GM21526 (cell line): ENCODE data around the gene EVL.
"Not testable (repeated sequence)": the region's sequence is repeated elsewhere in the genome, so short reads cannot be mapped to it uniquely, and the experiment has no call there.

ENCODE experiments used
- ATAC-seq: cut with Tn5 transposase; IDR thresholded peaks from one replicate; pipeline ENCODE4 v1.9.1; 2021; ENCODE audit warnings: moderate library complexity; ENCODE audit not compliant: unreplicated experiment, low FRiP score

EVL gene

GRCh38 chr14:100065111-100065871, at the start of gene EVL:
EVL (plus strand) TSS chr14:100065422; CDS start chr14:100065501, 79 bp downstream.
- peak; percentile 44 for ATAC-seq

GRCh38 chr14:100017553-100017952, 47.7 kb upstream of the EVL start:
- ATAC-seq = no peak

GRCh38 chr14:100018054-100018453, 47.2 kb upstream of the EVL start:
- ATAC-seq = no peak

GRCh38 chr14:100018482-100018881, 46.7 kb upstream of the EVL start:
- ATAC-seq = no peak

GRCh38 chr14:100019156-100019744, 46.0 kb upstream of the EVL start:
- ATAC-seq = no peak

GRCh38 chr14:100020629-100021028, 44.6 kb upstream of the EVL start:
- no peak for ATAC-seq

GRCh38 chr14:100022772-100023451, 42.3 kb upstream of the EVL start:
- no peak for ATAC-seq

- no peak for ATAC-seq
These were observed 40.1 kb upstream of the EVL start for GRCh38 chr14:100025111-100025510.

- no peak for ATAC-seq
These were observed 37.3 kb upstream of the EVL start for GRCh38 chr14:100027771-100028490.

- ATAC-seq = no peak
These were observed 36.1 kb upstream of the EVL start for GRCh38 chr14:100028990-100029677.

- ATAC-seq = not testable (repeated sequence)
These were observed 35.2 kb upstream of the EVL start for GRCh38 chr14:100030006-100030405.

- no peak for ATAC-seq
These were observed 34.6 kb upstream of the EVL start for GRCh38 chr14:100030452-100031153.

- ATAC-seq = no peak
These were observed 33.5 kb upstream of the EVL start for GRCh38 chr14:100031506-100032281.

- no peak for ATAC-seq
These were observed 32.5 kb upstream of the EVL start for GRCh38 chr14:100032738-100033137.

- no peak for ATAC-seq
These were observed 31.7 kb upstream of the EVL start for GRCh38 chr14:100033347-100034075.

GRCh38 chr14:100034468-100034867, 30.8 kb upstream of the EVL start:
- no peak for ATAC-seq

GRCh38 chr14:100034961-100035500, 30.2 kb upstream of the EVL start:
- ATAC-seq = no peak

GRCh38 chr14:100035700-100036099, 29.5 kb upstream of the EVL start:
- ATAC-seq = no peak
